ENCODE data around the gene NBEAL2.
A peak's percentile ranks its signal among the peaks of the same experiment; 100 is the strongest.
"Not testable (repeated sequence)": the region's sequence is repeated elsewhere in the genome, so short reads cannot be mapped to it uniquely, and the experiment has no call there.

Gene NBEAL2

GRCh38 chr3:46962990-46963389, 16.5 kb upstream of the NBEAL2 start:
- no peak for DNase-seq

GRCh38 chr3:46964038-46964590, 15.4 kb upstream of the NBEAL2 start:
- not testable (repeated sequence) for DNase-seq

- DNase-seq: no peak
Observed at GRCh38 chr3:46965151-46965550, 14.3 kb upstream of the NBEAL2 start.

GRCh38 chr3:46966811-46967210, 12.7 kb upstream of the NBEAL2 start:
- DNase-seq: no peak

- no peak for DNase-seq
Observed at GRCh38 chr3:46968783-46969428, 10.6 kb upstream of the NBEAL2 start.

- no peak for DNase-seq
Observed at GRCh38 chr3:46970391-46971091, 8.9 kb upstream of the NBEAL2 start.

GRCh38 chr3:46971151-46971550, 8.3 kb upstream of the NBEAL2 start:
- DNase-seq: no peak

GRCh38 chr3:46971742-46972141, 7.7 kb upstream of the NBEAL2 start:
- DNase-seq: no peak

- DNase-seq: no peak
Observed at GRCh38 chr3:46972396-46972795, 7.1 kb upstream of the NBEAL2 start.

GRCh38 chr3:46974421-46975171, 4.9 kb upstream of the NBEAL2 start:
- DNase-seq: no peak

- peak; percentile 91 for DNase-seq
Observed at GRCh38 chr3:46976326-46977190, 2.9 kb upstream of the NBEAL2 start, which contains the start of gene CCDC12. Gene CCDC12, minus strand, starts transcription at chr3:46976745. Its CDS starts 13 bp downstream, at chr3:46976732.

- no peak for DNase-seq
Observed at GRCh38 chr3:46977811-46978195, 1.7 kb upstream of the NBEAL2 start.

- no peak for DNase-seq
Observed at GRCh38 chr3:46978381-46978780, 1.1 kb upstream of the NBEAL2 start.

GRCh38 chr3:46979958-46980497, 562 bp downstream of the NBEAL2 start:
- DNase-seq: no peak

- no peak for DNase-seq
Observed at GRCh38 chr3:46981932-46982471, 2.5 kb downstream of the NBEAL2 start.

- no peak for DNase-seq
Observed at GRCh38 chr3:46982546-46982945, 3.1 kb downstream of the NBEAL2 start.

- no peak for DNase-seq
Observed at GRCh38 chr3:46984591-46985459, 5.4 kb downstream of the NBEAL2 start.

GRCh38 chr3:46985588-46985987, 6.1 kb downstream of the NBEAL2 start:
- no peak for DNase-seq

GRCh38 chr3:46986055-46986730, 6.7 kb downstream of the NBEAL2 start:
- no peak for DNase-seq

- DNase-seq: no peak
Observed at GRCh38 chr3:46986782-46987310, 7.4 kb downstream of the NBEAL2 start.
